ENCODE results near the gene VWA8. TPM values are rescaled to one million over a fixed set of nuclear protein-coding genes. Genes with fewer than 3 reads are reported as not detected.
"Not testable (repeated sequence)": the region's sequence is repeated elsewhere in the genome, so short reads cannot be mapped to it uniquely, and the experiment has no call there.

Gene VWA8
- total RNA-seq, 2 experiments from 2014 or later, result 26.3 to 27.5 TPM

DNA sequence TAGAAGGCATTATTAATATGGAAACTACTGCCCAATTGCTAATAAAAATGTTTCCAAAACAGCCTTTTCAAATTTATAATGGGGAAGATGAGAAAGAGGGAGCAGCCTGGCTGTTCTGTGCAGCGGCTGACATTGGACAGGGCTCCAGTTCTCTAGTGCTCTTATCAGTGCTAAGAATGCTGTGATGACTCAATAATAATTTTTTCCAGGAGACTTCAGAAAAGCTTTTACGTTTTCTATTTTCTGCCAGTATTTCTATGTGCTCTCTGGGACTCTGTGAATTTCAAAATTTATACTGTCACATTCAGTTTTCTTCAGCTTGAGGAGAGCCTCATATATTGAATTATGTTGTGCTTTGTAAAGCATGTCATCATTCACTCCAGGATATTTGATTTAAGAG lies 209.6 kb downstream of the VWA8 start:
- CTCF ChIA-PET, result no interaction called here
- H3K9me3 Mint-ChIP-seq, result peaks cover 8% of the 10 kb centered on the region
- TF ChIP-seq, protein P1, sequence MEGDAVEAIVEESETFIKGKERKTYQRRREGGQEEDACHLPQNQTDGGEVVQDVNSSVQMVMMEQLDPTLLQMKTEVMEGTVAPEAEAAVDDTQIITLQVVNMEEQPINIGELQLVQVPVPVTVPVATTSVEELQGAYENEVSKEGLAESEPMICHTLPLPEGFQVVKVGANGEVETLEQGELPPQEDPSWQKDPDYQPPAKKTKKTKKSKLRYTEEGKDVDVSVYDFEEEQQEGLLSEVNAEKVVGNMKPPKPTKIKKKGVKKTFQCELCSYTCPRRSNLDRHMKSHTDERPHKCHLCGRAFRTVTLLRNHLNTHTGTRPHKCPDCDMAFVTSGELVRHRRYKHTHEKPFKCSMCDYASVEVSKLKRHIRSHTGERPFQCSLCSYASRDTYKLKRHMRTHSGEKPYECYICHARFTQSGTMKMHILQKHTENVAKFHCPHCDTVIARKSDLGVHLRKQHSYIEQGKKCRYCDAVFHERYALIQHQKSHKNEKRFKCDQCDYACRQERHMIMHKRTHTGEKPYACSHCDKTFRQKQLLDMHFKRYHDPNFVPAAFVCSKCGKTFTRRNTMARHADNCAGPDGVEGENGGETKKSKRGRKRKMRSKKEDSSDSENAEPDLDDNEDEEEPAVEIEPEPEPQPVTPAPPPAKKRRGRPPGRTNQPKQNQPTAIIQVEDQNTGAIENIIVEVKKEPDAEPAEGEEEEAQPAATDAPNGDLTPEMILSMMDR (IDR thresholded peaks at IDR 0.05), result no peak
- no peak overlapping the region for H3K27ac Mint-ChIP-seq
- DNase-seq (no peak), ATAC-seq (no peak)
- intact Hi-C loops (cut with micrococcal nuclease), result no loop called here
- peaks cover 45% of the 10 kb centered on the region for H3K36me3 Mint-ChIP-seq (ENCODE audit: low read depth)
- H3K27me3 Mint-ChIP-seq, result no peaks in the 10 kb centered on the region
- no peak overlapping the region for H3K4me3 Mint-ChIP-seq
- H3K4me1 Mint-ChIP-seq (ENCODE audit: low read depth), result peaks cover 3% of the 10 kb centered on the region
- POLR2A ChIA-PET, result no interaction called here

DNA sequence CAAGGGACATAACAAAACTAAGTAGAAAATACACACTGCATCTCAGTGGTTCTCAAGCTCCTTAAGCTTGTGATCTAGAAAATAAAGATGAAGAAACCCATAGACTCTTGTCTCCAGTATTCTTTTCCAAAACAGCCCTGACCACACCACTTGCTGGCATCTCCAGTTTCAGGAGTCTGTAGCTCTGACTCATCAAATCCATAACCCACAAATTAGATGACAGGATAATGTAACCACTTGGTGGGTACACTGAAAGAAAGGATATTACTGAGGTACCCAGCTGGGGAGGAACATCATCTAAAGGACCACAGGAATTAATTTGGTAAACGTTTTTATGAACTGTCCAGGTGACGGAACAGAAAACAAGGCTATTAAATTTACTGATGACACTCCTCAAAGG lies 214.7 kb downstream of the VWA8 start:
- Mint-ChIP-seq H3K4me1 (ENCODE audit: low read depth) (peaks cover 3% of the 10 kb centered on the region), H3K27me3 (no peaks in the 10 kb centered on the region), H3K36me3 (ENCODE audit: low read depth) (peaks cover 35% of the 10 kb centered on the region), H3K4me3 (no peak overlapping the region), H3K9me3 (peaks cover 6% of the 10 kb centered on the region), H3K27ac (no peak overlapping the region)
- no peak for DNase-seq
- intact Hi-C loops (cut with micrococcal nuclease), result no loop called here
- ChIA-PET CTCF (interaction anchor here (1.3 kb wide), 1 partner anchor 21 kb away, joined by 3 read pairs; no protein-coding TSS in a partner anchor), POLR2A (interaction anchor here (0.9 to 1.1 kb wide), 2 partner anchors 19 to 95 kb away, joined by 3 read pairs; no protein-coding TSS in a partner anchor)
- no peak for ATAC-seq
- TF ChIP-seq, protein P1 (IDR thresholded peaks at IDR 0.05), result no peak

DNA sequence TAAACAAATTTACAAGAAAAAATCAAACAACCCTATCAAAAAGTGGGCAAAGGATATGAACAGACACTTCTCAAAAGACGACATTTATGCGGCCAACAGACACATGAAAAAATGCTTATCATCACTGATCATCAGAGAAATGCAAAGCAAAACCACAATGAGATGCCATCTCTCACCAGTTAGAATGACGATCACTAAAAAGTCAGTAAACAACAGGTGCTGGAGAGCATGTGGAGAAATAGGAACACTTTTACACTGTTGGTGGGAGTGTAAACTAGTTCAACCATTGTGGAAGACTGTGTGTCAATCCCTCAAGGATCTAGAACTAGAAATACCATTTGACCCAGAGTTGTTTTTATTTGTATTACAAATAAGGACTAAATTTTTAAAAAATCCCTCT lies 215.4 kb downstream of the VWA8 start:
- H3K4me3 Mint-ChIP-seq; H3K4me1 Mint-ChIP-seq (ENCODE audit: low read depth); DNase-seq; H3K9me3 Mint-ChIP-seq; ATAC-seq; H3K27ac Mint-ChIP-seq; H3K27me3 Mint-ChIP-seq; intact Hi-C loops (cut with micrococcal nuclease): not testable (repeated sequence)
- ChIA-PET CTCF (interaction anchor here (1.3 kb wide), 1 partner anchor 22 kb away, joined by 3 read pairs; no protein-coding TSS in a partner anchor), POLR2A (interaction anchor here (1.1 kb wide), 1 partner anchor 19 kb away, joined by 3 read pairs; no protein-coding TSS in a partner anchor)
- peaks cover 38% of the 10 kb centered on the region for H3K36me3 Mint-ChIP-seq (ENCODE audit: low read depth)

DNA sequence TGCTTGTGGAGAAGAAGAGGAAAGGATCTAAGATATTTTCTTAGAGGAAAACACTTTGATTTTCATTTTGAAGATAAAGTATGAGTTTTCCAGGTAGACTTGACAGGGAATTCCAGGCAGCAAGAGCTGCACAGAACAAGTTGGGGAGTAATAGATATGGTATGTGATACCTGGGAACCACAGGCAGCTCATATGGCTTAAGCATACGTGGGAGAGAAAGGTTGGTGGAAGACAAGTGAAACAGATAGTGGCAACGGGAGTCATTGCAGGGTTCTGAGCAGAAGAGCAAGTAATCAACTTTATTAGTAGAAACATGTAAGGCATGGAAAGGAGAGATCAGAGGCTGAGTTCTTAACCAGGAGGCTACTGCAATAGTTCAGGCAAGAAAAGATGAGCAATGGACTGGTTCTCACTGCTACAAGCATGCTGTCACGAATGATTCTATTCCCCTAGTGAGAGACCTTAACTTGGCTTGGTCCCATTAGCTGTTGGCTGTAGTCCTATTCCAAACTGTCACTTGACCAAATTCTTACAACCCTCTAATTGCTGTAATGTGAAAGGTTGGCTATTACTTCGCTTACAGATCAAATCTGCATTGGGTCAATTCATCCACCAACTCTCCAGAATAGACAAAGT lies 217.9 kb downstream of the VWA8 start:
- Mint-ChIP-seq H3K4me3 (no peak overlapping the region), H3K4me1 (ENCODE audit: low read depth) (peaks cover 3% of the 10 kb centered on the region), H3K9me3 (no peaks in the 10 kb centered on the region), H3K27ac (no peak overlapping the region), H3K36me3 (ENCODE audit: low read depth) (peaks cover 14% of the 10 kb centered on the region), H3K27me3 (no peaks in the 10 kb centered on the region)
- ChIA-PET POLR2A (no interaction called here), CTCF (interaction anchor here (0.7 kb wide), 1 partner anchor 17 kb away, joined by 3 read pairs; no protein-coding TSS in a partner anchor)
- intact Hi-C loops (cut with micrococcal nuclease), result no loop called here
- ATAC-seq (no peak), DNase-seq (no peak)
- TF ChIP-seq, protein P1 (IDR thresholded peaks at IDR 0.05), result no peak

DNA sequence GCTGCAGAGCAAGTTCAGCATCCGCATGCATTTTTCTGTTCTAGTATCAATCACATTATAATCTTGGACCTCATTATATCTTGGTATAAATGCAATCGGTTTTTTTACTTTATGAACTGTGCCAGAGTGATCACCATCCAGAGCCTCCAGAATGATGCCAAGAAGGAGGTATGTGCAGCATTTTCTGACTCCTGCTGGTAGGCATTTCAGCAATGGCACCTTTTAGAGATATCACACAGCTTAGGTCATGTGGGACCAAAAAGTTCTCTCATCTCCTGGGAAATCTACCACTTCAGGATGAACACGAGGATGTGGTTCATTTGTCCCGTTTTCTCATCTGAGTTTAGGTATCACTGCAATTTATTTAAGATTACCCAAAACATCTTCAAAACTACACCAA lies 220.4 kb downstream of the VWA8 start:
- ChIA-PET CTCF (no interaction called here), POLR2A (interaction anchor here (1.2 kb wide), 1 partner anchor 17 kb away, joined by 3 read pairs; no protein-coding TSS in a partner anchor)
- Mint-ChIP-seq H3K36me3 (ENCODE audit: low read depth) (peaks cover 2% of the 10 kb centered on the region), H3K27me3 (no peaks in the 10 kb centered on the region), H3K9me3 (no peaks in the 10 kb centered on the region), H3K4me3 (no peak overlapping the region), H3K27ac (no peak overlapping the region), H3K4me1 (ENCODE audit: low read depth) (no peaks in the 10 kb centered on the region)
- ATAC-seq (no peak), DNase-seq (no peak)
- TF ChIP-seq, protein P1 (IDR thresholded peaks at IDR 0.05), result no peak
- intact Hi-C loops (cut with micrococcal nuclease), result no loop called here

All from activated CD8-positive, alpha-beta T cell treated with anti-CD3 and anti-CD28 coated beads for 36 hours (primary cell).